ENCODE measurements around the gene QSOX2.

Gene QSOX2

GRCh38 chr9:136286359-136286986 is 40.9 kb upstream of the QSOX2 start:
- no peak for TF ChIP-seq CTCF (IDR thresholded peaks at IDR 0.05; ENCODE audit: low read depth, low read length)
- no peak overlapping the region for H3K4me3 ChIP-seq (ENCODE audit: low read depth, low read length)
- no peak for DNase-seq (ENCODE audit: low read depth, low spot score)
- in situ Hi-C loops (cut with HindIII; ENCODE audit: low sequenced_read_pairs) = no loop called here

GRCh38 chr9:136285501-136286358 is 40.1 kb upstream of the QSOX2 start:
- no peak for TF ChIP-seq CTCF (IDR thresholded peaks at IDR 0.05; ENCODE audit: low read depth, low read length)
- DNase-seq (ENCODE audit: low read depth, low spot score) = no peak
- H3K4me3 ChIP-seq (ENCODE audit: low read depth, low read length) = no peak overlapping the region
- in situ Hi-C loops (cut with HindIII; ENCODE audit: low sequenced_read_pairs) = no loop called here

- DNase-seq (ENCODE audit: low read depth, low spot score) = no peak
- no peak for TF ChIP-seq CTCF (IDR thresholded peaks at IDR 0.05; ENCODE audit: low read depth, low read length)
- H3K4me3 ChIP-seq (ENCODE audit: low read depth, low read length) = no peak overlapping the region
- in situ Hi-C loops (cut with HindIII; ENCODE audit: low sequenced_read_pairs) = no loop called here
Measured at GRCh38 chr9:136284951-136285350, 39.3 kb upstream of the QSOX2 start.

- in situ Hi-C loops (cut with HindIII; ENCODE audit: low sequenced_read_pairs) = no loop called here
- no peak for DNase-seq (ENCODE audit: low read depth, low spot score)
- TF ChIP-seq CTCF (IDR thresholded peaks at IDR 0.05; ENCODE audit: low read depth, low read length) = no peak
- no peak overlapping the region for H3K4me3 ChIP-seq (ENCODE audit: low read depth, low read length)
Measured at GRCh38 chr9:136284311-136284710, 38.7 kb upstream of the QSOX2 start.

- peak; percentile 87 for TF ChIP-seq CTCF (IDR thresholded peaks at IDR 0.05; ENCODE audit: low read depth, low read length)
- DNase-seq (ENCODE audit: low read depth, low spot score) = peak; percentile 45
- H3K4me3 ChIP-seq (ENCODE audit: low read depth, low read length) = no peak overlapping the region
- in situ Hi-C loops (cut with HindIII; ENCODE audit: low sequenced_read_pairs) = no loop called here
Measured at GRCh38 chr9:136283291-136284235, 38.0 kb upstream of the QSOX2 start.

- no peak for DNase-seq (ENCODE audit: low read depth, low spot score)
Measured at GRCh38 chr9:136282272-136282861, 36.8 kb upstream of the QSOX2 start.

More at GRCh38 chr9:136282272-136282861, 36.8 kb upstream of the QSOX2 start:
- TF ChIP-seq CTCF (IDR thresholded peaks at IDR 0.05; ENCODE audit: low read depth, low read length) = no peak
- no peak overlapping the region for H3K4me3 ChIP-seq (ENCODE audit: low read depth, low read length)
- in situ Hi-C loops (cut with HindIII; ENCODE audit: low sequenced_read_pairs) = no loop called here
